ENCODE data around the gene GGTLC1.

- TF ChIP-seq, protein P1, sequence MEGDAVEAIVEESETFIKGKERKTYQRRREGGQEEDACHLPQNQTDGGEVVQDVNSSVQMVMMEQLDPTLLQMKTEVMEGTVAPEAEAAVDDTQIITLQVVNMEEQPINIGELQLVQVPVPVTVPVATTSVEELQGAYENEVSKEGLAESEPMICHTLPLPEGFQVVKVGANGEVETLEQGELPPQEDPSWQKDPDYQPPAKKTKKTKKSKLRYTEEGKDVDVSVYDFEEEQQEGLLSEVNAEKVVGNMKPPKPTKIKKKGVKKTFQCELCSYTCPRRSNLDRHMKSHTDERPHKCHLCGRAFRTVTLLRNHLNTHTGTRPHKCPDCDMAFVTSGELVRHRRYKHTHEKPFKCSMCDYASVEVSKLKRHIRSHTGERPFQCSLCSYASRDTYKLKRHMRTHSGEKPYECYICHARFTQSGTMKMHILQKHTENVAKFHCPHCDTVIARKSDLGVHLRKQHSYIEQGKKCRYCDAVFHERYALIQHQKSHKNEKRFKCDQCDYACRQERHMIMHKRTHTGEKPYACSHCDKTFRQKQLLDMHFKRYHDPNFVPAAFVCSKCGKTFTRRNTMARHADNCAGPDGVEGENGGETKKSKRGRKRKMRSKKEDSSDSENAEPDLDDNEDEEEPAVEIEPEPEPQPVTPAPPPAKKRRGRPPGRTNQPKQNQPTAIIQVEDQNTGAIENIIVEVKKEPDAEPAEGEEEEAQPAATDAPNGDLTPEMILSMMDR (IDR thresholded peaks at IDR 0.05), result no peak
- TF ChIP-seq POLR2A (IDR thresholded peaks at IDR 0.05), result no peak
These were observed 26.3 kb downstream of the GGTLC1 start for GRCh38 chr20:23962272-23962671.

All from thyroid gland (tissue), 4 donors.